ENCODE data around the gene EIF3B. TPM values are rescaled to one million over a fixed set of nuclear protein-coding genes. Genes with fewer than 3 reads are reported as not detected.
"Not testable (repeated sequence)": the region's sequence is repeated elsewhere in the genome, so short reads cannot be mapped to it uniquely, and the experiment has no call there.

The EIF3B gene
- total and polyA plus RNA-seq, 9 of the 15 experiments (the other 6 are each of a cell fraction or from before 2014, with no cell fraction given): 25.9 to 494 (median 357) TPM

GRCh38 chr7:2390020-2390816 lies 35.6 kb downstream of the EIF3B start:
- H3K4me1 ChIP-seq (replicated peaks in 1 of 2; ENCODE audit: control insufficient read depth in 2 of 2, insufficient read depth in 2 of 2, low read length in 2 of 2): peaks cover 5 to 31% of the 10 kb centered on the region in 2 experiments; a peak in 3 of 5 replicates
- H4K20me1 ChIP-seq (replicated peaks; ENCODE audit: control insufficient read depth, insufficient read depth, low read length); CTCF ChIA-PET (ENCODE audit: low intra/inter-chr PET ratio); H3K79me2 ChIP-seq (ENCODE audit: control insufficient read depth, insufficient read depth, low read length); POLR2A ChIA-PET; H3K27ac ChIP-seq (ENCODE audit: extremely low read depth, low read depth, low read length); H3K9me3 ChIP-seq (replicated peaks; ENCODE audit: control insufficient read depth, insufficient read depth, low read depth, low read length); H3K36me3 ChIP-seq (ENCODE audit: control insufficient read depth, insufficient read depth, low read length); intact Hi-C loops (cut with micrococcal nuclease); BruUV-seq (replicated peaks); H2AFZ ChIP-seq (ENCODE audit: low read depth, low read length); H3K4me2 ChIP-seq (ENCODE audit: insufficient read depth, low read length); FAIRE-seq; H3K27me3 ChIP-seq (ENCODE audit: control insufficient read depth in 2 of 2, insufficient read depth in 2 of 2, low read length in 2 of 2); H3K9me1 ChIP-seq (ENCODE audit: control insufficient read depth, insufficient read depth, low read length); H3K4me3 ChIP-seq; in situ Hi-C loops (cut with MboI): not testable (repeated sequence)
- DNase-seq (ENCODE audit: extremely low read depth in 1 of 4, low spot score in 3 of 4) (peak in 1 of 4 experiments; percentile 25), ATAC-seq (peak; percentile 68)
- H3K9ac ChIP-seq (ENCODE audit: insufficient read depth in 1 of 2, low read depth in 2 of 2, low read length in 2 of 2): peak overlapping the region in 1 of 2 experiments; percentile 83; a peak in 2 of 4 replicates
- TF ChIP-seq CBFA2T3 (IDR thresholded peaks at IDR 0.05): peak; percentile 51
- peak; percentile 49; the same call in 1 of the 2 replicates for TF ChIP-seq VEZF1 (CRISPR knock-in tag; IDR thresholded peaks at IDR 0.05)
- TF ChIP-seq, protein P1, sequence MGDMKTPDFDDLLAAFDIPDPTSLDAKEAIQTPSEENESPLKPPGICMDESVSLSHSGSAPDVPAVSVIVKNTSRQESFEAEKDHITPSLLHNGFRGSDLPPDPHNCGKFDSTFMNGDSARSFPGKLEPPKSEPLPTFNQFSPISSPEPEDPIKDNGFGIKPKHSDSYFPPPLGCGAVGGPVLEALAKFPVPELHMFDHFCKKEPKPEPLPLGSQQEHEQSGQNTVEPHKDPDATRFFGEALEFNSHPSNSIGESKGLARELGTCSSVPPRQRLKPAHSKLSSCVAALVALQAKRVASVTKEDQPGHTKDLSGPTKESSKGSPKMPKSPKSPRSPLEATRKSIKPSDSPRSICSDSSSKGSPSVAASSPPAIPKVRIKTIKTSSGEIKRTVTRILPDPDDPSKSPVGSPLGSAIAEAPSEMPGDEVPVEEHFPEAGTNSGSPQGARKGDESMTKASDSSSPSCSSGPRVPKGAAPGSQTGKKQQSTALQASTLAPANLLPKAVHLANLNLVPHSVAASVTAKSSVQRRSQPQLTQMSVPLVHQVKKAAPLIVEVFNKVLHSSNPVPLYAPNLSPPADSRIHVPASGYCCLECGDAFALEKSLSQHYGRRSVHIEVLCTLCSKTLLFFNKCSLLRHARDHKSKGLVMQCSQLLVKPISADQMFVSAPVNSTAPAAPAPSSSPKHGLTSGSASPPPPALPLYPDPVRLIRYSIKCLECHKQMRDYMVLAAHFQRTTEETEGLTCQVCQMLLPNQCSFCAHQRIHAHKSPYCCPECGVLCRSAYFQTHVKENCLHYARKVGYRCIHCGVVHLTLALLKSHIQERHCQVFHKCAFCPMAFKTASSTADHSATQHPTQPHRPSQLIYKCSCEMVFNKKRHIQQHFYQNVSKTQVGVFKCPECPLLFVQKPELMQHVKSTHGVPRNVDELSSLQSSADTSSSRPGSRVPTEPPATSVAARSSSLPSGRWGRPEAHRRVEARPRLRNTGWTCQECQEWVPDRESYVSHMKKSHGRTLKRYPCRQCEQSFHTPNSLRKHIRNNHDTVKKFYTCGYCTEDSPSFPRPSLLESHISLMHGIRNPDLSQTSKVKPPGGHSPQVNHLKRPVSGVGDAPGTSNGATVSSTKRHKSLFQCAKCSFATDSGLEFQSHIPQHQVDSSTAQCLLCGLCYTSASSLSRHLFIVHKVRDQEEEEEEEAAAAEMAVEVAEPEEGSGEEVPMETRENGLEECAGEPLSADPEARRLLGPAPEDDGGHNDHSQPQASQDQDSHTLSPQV (IDR thresholded peaks at IDR 0.05): 0 out of 2 replicates have a peak, but pooled peaks have one; percentile 54
- peak; percentile 43; the same call in 1 of the 2 replicates for TF ChIP-seq PTTG1 (tag; IDR thresholded peaks at IDR 0.05; ENCODE audit: low read depth)
- 0 out of 2 replicates have a peak, but pooled peaks have one; percentile 27 for TF ChIP-seq ZBTB7A (IDR thresholded peaks at IDR 0.05; ENCODE audit: borderline replicate concordance, control insufficient read depth, low read depth, low read length)
- peak; percentile 17; the same call in 1 of the 2 replicates for TF ChIP-seq TFAP4 (CRISPR knock-in tag; IDR thresholded peaks at IDR 0.05; ENCODE audit: borderline replicate concordance)
- TF ChIP-seq TAL1 (IDR thresholded peaks at IDR 0.05): peak; percentile 3; the same call in 1 of the 2 replicates
- TF ChIP-seq, protein P2, sequence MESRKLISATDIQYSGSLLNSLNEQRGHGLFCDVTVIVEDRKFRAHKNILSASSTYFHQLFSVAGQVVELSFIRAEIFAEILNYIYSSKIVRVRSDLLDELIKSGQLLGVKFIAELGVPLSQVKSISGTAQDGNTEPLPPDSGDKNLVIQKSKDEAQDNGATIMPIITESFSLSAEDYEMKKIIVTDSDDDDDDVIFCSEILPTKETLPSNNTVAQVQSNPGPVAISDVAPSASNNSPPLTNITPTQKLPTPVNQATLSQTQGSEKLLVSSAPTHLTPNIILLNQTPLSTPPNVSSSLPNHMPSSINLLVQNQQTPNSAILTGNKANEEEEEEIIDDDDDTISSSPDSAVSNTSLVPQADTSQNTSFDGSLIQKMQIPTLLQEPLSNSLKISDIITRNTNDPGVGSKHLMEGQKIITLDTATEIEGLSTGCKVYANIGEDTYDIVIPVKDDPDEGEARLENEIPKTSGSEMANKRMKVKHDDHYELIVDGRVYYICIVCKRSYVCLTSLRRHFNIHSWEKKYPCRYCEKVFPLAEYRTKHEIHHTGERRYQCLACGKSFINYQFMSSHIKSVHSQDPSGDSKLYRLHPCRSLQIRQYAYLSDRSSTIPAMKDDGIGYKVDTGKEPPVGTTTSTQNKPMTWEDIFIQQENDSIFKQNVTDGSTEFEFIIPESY (CRISPR knock-in tag; IDR thresholded peaks at IDR 0.05): peak; percentile 43; the same call in 1 of the 2 replicates
- TF ChIP-seq CBFA2T2 (conservative IDR thresholded peaks at IDR 0.05): peak; percentile 36; the same call in 1 of the 2 replicates
- WGBS (ENCODE audit: insufficient coverage, low coverage, missing lambda C conversion rate): 45% methylated on average over 14 of the region's 16 CpGs

Measured in K562 (cell line).